ENCODE results near the gene DHX58. TPM values are rescaled to one million over a fixed set of nuclear protein-coding genes. Genes with fewer than 3 reads are reported as not detected.
A peak's percentile ranks its signal among the peaks of the same experiment; 100 is the strongest.

Gene DHX58
- total RNA-seq, 6 experiments from 2014 or later = 4.0 to 5.3 (median 4.2) TPM

GRCh38 chr17:42096360-42097111, 16.0 kb downstream of the DHX58 start:
- no peaks in the 10 kb centered on the region for H3K4me1 Mint-ChIP-seq (ENCODE audit: low read depth)
- peaks cover 35% of the 10 kb centered on the region for H3K27me3 Mint-ChIP-seq (ENCODE audit: insufficient read depth)
- DNase-seq = no peak
- TF ChIP-seq CTCF (IDR thresholded peaks at IDR 0.05) = peak; percentile 22; the same call in 1 of the 2 replicates
- H3K4me3 Mint-ChIP-seq = no peak overlapping the region
- no peak overlapping the region for H3K27ac Mint-ChIP-seq
- no peaks in the 10 kb centered on the region for H3K36me3 Mint-ChIP-seq (ENCODE audit: low read depth)
- no peaks in the 10 kb centered on the region for H3K9me3 Mint-ChIP-seq

GRCh38 chr17:42094375-42095069, 18.0 kb downstream of the DHX58 start:
- Mint-ChIP-seq H3K27me3 (ENCODE audit: insufficient read depth) (peaks cover 39% of the 10 kb centered on the region), H3K36me3 (ENCODE audit: low read depth) (no peaks in the 10 kb centered on the region), H3K27ac (no peak overlapping the region), H3K4me3 (no peak overlapping the region), H3K9me3 (no peaks in the 10 kb centered on the region), H3K4me1 (ENCODE audit: low read depth) (no peaks in the 10 kb centered on the region)
- no peak for DNase-seq
- no peak for TF ChIP-seq CTCF (IDR thresholded peaks at IDR 0.05)

- no peak overlapping the region for H3K27ac Mint-ChIP-seq
- H3K27me3 Mint-ChIP-seq (ENCODE audit: insufficient read depth) = peaks cover 36% of the 10 kb centered on the region
- no peak for TF ChIP-seq CTCF (IDR thresholded peaks at IDR 0.05)
- H3K4me3 Mint-ChIP-seq = no peak overlapping the region
- no peaks in the 10 kb centered on the region for H3K9me3 Mint-ChIP-seq
- no peaks in the 10 kb centered on the region for H3K4me1 Mint-ChIP-seq (ENCODE audit: low read depth)
- no peaks in the 10 kb centered on the region for H3K36me3 Mint-ChIP-seq (ENCODE audit: low read depth)
- no peak for DNase-seq
Measured at GRCh38 chr17:42092939-42093338, 19.6 kb downstream of the DHX58 start.

GRCh38 chr17:42090964-42091790, 21.3 kb downstream of the DHX58 start:
- no peak for DNase-seq
- Mint-ChIP-seq H3K27ac (no peak overlapping the region), H3K4me3 (no peak overlapping the region), H3K9me3 (no peaks in the 10 kb centered on the region), H3K36me3 (ENCODE audit: low read depth) (no peaks in the 10 kb centered on the region), H3K4me1 (ENCODE audit: low read depth) (no peaks in the 10 kb centered on the region), H3K27me3 (ENCODE audit: insufficient read depth) (peaks cover 26% of the 10 kb centered on the region)
- TF ChIP-seq CTCF (IDR thresholded peaks at IDR 0.05) = no peak

GRCh38 chr17:42088736-42089135, 23.8 kb downstream of the DHX58 start:
- Mint-ChIP-seq H3K27ac (no peak overlapping the region), H3K4me1 (ENCODE audit: low read depth) (no peaks in the 10 kb centered on the region), H3K36me3 (ENCODE audit: low read depth) (no peaks in the 10 kb centered on the region), H3K4me3 (no peak overlapping the region), H3K9me3 (no peaks in the 10 kb centered on the region), H3K27me3 (ENCODE audit: insufficient read depth) (peaks cover 16% of the 10 kb centered on the region)
- DNase-seq = no peak
- no peak for TF ChIP-seq CTCF (IDR thresholded peaks at IDR 0.05)
